Measurements from ENCODE around the gene NAA40. TPM values are rescaled to one million over a fixed set of nuclear protein-coding genes. Genes with fewer than 3 reads are reported as not detected.

Gene NAA40
- total and polyA plus RNA-seq, 10 of the 15 experiments (the other 5 are each of a cell fraction or from before 2014, with no cell fraction given) = 4.8 to 31.6 (median 22.2) TPM

DNA sequence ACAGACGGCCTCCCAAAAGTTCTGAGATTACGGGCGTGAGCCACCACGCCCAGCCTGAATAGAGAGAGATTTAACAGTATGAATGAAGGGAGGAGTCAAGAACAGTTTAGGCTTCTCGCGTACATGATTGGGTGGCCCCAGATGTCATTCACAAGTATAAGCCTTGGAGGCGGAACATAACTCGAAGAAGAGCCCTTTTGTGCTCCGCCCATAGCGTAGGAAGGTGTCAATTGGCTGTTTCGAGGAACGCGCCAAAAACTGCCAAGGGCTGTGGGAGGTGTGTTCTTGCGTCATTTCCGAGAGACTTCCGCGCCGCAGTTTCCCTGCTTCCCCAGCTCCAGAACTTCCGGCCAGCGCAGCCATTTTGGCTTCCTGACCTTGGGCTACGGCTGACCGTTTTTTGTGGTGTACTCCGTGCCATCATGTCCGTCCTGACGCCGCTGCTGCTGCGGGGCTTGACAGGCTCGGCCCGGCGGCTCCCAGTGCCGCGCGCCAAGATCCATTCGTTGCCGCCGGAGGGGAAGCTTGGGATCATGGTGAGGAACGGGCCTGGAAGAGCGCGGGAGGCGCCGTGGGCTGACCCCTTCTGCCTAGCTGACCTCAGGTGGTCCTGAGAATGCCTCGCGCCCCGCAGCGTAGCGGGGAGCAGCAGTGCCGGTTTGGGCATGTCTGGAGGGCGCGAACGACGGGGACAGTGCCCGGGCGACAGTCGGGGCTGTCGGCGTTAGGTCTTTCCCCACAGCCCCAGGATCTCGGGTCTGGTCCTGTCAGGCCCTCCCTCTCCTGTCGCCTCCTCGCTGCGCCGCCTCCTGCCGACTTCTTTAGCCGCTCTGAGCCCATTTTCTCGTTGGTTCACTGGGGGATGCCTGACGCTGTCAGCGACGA is 35.7 kb downstream of the NAA40 start, which contains the start of gene COX8A (continued):
- TF ChIP-seq, protein P1, sequence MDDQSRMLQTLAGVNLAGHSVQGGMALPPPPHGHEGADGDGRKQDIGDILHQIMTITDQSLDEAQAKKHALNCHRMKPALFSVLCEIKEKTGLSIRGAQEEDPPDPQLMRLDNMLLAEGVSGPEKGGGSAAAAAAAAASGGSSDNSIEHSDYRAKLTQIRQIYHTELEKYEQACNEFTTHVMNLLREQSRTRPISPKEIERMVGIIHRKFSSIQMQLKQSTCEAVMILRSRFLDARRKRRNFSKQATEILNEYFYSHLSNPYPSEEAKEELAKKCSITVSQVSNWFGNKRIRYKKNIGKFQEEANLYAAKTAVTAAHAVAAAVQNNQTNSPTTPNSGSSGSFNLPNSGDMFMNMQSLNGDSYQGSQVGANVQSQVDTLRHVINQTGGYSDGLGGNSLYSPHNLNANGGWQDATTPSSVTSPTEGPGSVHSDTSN (IDR thresholded peaks at IDR 0.05; ENCODE audit: insufficient replicate concordance, low read depth, low read length) = peak; percentile 91
- TF ChIP-seq POU2F2 (IDR thresholded peaks at IDR 0.05; ENCODE audit: borderline replicate concordance, low read depth, low read length) = peak; percentile 50; the same call in 2 of the 3 replicates
- no peak for TF ChIP-seq SMC3 (IDR thresholded peaks at IDR 0.05; ENCODE audit: borderline replicate concordance, low read length)
- TF ChIP-seq, protein P2, sequence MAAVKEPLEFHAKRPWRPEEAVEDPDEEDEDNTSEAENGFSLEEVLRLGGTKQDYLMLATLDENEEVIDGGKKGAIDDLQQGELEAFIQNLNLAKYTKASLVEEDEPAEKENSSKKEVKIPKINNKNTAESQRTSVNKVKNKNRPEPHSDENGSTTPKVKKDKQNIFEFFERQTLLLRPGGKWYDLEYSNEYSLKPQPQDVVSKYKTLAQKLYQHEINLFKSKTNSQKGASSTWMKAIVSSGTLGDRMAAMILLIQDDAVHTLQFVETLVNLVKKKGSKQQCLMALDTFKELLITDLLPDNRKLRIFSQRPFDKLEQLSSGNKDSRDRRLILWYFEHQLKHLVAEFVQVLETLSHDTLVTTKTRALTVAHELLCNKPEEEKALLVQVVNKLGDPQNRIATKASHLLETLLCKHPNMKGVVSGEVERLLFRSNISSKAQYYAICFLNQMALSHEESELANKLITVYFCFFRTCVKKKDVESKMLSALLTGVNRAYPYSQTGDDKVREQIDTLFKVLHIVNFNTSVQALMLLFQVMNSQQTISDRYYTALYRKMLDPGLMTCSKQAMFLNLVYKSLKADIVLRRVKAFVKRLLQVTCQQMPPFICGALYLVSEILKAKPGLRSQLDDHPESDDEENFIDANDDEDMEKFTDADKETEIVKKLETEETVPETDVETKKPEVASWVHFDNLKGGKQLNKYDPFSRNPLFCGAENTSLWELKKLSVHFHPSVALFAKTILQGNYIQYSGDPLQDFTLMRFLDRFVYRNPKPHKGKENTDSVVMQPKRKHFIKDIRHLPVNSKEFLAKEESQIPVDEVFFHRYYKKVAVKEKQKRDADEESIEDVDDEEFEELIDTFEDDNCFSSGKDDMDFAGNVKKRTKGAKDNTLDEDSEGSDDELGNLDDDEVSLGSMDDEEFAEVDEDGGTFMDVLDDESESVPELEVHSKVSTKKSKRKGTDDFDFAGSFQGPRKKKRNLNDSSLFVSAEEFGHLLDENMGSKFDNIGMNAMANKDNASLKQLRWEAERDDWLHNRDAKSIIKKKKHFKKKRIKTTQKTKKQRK (IDR thresholded peaks at IDR 0.05; ENCODE audit: low read depth, low read length) = peak; percentile 47; the same call in 1 of the 2 replicates
- TF ChIP-seq MTA3 (IDR thresholded peaks at IDR 0.05; ENCODE audit: borderline replicate concordance, low read length) = no peak
- TF ChIP-seq SREBF2 (IDR thresholded peaks at IDR 0.05; ENCODE audit: low read length) = no peak
- no peak for TF ChIP-seq EZH2 (IDR thresholded peaks at IDR 0.05; ENCODE audit: borderline replicate concordance, control insufficient read depth, low read depth, low read length)

All from GM12878 (cell line).